Measurements from ENCODE around the gene UNC13C. TPM values are rescaled to one million over a fixed set of nuclear protein-coding genes. Genes with fewer than 3 reads are reported as not detected.

UNC13C gene
- total and polyA plus RNA-seq, 2 of the 13 experiments (the other 11 are each of a cell fraction or from before 2014, with no cell fraction given) = 0.04 TPM; not detected in 1

- H3K27me3 ChIP-seq (ENCODE audit: control insufficient read depth in 1 of 2, insufficient read depth in 2 of 2, low read length in 2 of 2) = no peaks in the 10 kb centered on the region
- H4K20me1 ChIP-seq (ENCODE audit: insufficient read depth, low read length) = no peaks in the 10 kb centered on the region
- no peaks in the 10 kb centered on the region for H3K36me3 ChIP-seq (replicated peaks in 1 of 2; ENCODE audit: control insufficient read depth in 1 of 2, insufficient read depth in 2 of 2, low read length in 2 of 2)
- intact Hi-C loops (cut with micrococcal nuclease; ENCODE audit: unreplicated experiment) (no loop called here), in situ Hi-C loops (cut with HindIII; ENCODE audit: extremely low pct_ligation_motif_present, low pct_unique_long_range_greater_than_20kb) (no loop called here)
- no peak overlapping the region for H3K9ac ChIP-seq (ENCODE audit: insufficient read depth, low read depth, low read length)
- ChIA-PET CTCF (ENCODE audit: low intra/inter-chr PET ratio, low total read pairs) (no interaction called here), POLR2A (no interaction called here)
- H3K9me3 ChIP-seq (ENCODE audit: low read length) = peaks cover 37% of the 10 kb centered on the region
- no peak overlapping the region for H3K4me3 ChIP-seq (replicated peaks in 1 of 3; ENCODE audit: insufficient read depth in 1 of 3, low read depth in 2 of 3, low read length in 3 of 3)
- H3K4me2 ChIP-seq (ENCODE audit: low read depth, low read length) = peak overlapping the region; percentile 29; the same call in 1 of the 2 replicates
- H2AFZ ChIP-seq (ENCODE audit: low read length) = no peak overlapping the region
- H3K4me1 ChIP-seq (ENCODE audit: insufficient read depth, low read length) = peaks cover 12% of the 10 kb centered on the region
- DNase-seq (ENCODE audit: low spot score) (no peak), FAIRE-seq (no peak), ATAC-seq (peak; percentile 64)
- no TSS peak for BruUV-seq (replicated peaks)
- no peak overlapping the region for H3K27ac ChIP-seq (ENCODE audit: extremely low read length, insufficient read depth, low read length)
- H3K79me2 ChIP-seq (ENCODE audit: insufficient read depth, low read length) = no peaks in the 10 kb centered on the region
- TF ChIP-seq, protein P1, sequence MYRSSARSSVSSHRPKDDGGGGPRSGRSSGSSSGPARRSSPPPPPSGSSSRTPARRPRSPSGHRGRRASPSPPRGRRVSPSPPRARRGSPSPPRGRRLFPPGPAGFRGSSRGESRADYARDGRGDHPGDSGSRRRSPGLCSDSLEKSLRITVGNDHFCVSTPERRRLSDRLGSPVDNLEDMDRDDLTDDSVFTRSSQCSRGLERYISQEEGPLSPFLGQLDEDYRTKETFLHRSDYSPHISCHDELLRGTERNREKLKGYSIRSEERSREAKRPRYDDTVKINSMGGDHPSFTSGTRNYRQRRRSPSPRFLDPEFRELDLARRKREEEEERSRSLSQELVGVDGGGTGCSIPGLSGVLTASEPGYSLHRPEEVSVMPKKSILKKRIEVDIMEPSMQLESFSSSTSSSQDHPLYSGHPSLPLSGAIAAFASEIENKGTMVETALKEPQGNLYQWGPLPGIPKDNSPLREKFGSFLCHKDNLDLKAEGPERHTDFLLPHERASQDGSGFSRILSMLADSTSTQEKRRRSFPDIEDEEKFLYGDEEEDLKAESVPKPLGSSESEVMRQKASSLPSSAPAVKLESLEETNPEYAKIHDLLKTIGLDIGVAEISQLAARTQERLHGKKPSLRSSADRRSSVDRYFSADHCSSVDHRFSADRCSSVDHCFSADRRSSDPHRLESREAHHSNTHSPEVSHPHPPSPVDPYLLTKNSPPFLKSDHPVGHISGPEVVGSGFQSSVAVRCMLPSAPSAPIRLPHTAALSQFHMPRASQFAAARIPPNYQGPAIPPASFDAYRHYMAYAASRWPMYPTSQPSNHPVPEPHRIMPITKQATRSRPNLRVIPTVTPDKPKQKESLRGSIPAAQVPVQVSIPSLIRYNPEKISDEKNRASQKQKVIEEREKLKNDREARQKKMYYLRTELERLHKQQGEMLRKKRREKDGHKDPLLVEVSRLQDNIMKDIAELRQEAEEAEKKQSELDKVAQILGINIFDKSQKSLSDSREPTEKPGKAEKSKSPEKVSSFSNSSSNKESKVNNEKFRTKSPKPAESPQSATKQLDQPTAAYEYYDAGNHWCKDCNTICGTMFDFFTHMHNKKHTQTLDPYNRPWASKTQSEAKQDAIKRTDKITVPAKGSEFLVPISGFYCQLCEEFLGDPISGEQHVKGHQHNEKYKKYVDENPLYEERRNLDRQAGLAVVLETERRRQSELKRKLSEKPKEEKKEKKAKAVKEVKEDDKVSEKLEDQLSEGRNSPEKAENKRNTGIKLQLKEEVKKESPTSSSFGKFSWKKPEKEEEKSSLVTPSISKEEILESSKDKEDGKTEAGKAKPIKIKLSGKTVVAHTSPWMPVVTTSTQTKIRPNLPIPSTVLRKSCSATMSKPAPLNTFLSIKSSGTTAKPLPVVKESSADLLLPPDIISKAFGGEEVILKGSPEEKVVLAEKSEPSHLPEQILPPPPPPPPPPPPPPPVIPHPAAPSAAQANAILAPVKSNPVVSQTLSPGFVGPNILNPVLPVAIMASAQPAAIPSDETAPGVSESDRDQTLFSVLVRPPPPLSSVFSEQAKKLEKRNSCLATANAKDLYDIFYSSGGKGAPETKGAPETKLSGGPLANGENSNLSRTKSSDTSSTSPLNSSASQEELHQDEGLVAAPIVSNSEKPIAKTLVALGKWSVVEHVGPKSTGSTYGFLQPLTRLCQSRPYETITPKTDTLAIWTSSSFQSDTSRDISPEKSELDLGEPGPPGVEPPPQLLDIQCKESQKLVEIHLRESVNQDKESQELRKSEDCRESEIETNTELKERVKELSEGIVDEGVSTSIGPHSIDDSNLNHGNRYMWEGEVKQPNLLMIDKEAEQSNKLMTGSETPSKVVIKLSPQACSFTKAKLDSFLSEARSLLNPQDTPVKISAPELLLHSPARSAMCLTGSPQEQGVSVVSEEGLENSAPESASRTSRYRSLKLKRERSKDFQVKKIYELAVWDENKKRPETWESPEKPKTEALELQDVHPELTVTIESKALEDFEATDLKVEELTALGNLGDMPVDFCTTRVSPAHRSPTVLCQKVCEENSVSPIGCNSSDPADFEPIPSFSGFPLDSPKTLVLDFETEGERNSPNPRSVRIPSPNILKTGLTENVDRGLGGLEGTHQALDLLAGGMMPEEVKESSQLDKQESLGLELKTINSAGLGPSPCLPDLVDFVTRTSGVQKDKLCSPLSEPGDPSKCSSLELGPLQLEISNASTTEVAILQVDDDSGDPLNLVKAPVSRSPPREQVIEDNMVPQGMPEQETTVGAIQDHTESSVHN (CRISPR knock-in tag; IDR thresholded peaks at IDR 0.05) = no peak
- no peak for TF ChIP-seq MXI1 (IDR thresholded peaks at IDR 0.05; ENCODE audit: borderline replicate concordance, low read depth, low read length)
- TF ChIP-seq ZNF263 (CRISPR knock-in tag; IDR thresholded peaks at IDR 0.05) = peak; percentile 87
- no peak for TF ChIP-seq ZBTB1 (CRISPR knock-in tag; IDR thresholded peaks at IDR 0.05; ENCODE audit: borderline replicate concordance)
- TF ChIP-seq, protein P2, sequence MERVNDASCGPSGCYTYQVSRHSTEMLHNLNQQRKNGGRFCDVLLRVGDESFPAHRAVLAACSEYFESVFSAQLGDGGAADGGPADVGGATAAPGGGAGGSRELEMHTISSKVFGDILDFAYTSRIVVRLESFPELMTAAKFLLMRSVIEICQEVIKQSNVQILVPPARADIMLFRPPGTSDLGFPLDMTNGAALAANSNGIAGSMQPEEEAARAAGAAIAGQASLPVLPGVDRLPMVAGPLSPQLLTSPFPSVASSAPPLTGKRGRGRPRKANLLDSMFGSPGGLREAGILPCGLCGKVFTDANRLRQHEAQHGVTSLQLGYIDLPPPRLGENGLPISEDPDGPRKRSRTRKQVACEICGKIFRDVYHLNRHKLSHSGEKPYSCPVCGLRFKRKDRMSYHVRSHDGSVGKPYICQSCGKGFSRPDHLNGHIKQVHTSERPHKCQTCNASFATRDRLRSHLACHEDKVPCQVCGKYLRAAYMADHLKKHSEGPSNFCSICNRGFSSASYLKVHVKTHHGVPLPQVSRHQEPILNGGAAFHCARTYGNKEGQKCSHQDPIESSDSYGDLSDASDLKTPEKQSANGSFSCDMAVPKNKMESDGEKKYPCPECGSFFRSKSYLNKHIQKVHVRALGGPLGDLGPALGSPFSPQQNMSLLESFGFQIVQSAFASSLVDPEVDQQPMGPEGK (CRISPR knock-in tag; IDR thresholded peaks at IDR 0.05) = peak; percentile 77
- TF ChIP-seq, protein P3, sequence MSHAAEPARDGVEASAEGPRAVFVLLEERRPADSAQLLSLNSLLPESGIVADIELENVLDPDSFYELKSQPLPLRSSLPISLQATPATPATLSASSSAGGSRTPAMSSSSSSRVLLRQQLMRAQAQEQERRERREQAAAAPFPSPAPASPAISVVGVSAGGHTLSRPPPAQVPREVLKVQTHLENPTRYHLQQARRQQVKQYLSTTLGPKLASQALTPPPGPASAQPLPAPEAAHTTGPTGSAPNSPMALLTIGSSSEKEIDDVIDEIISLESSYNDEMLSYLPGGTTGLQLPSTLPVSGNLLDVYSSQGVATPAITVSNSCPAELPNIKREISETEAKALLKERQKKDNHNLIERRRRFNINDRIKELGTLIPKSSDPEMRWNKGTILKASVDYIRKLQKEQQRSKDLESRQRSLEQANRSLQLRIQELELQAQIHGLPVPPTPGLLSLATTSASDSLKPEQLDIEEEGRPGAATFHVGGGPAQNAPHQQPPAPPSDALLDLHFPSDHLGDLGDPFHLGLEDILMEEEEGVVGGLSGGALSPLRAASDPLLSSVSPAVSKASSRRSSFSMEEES (CRISPR knock-in tag; IDR thresholded peaks at IDR 0.05) = no peak
- TF ChIP-seq ZMYM4 (CRISPR knock-in tag; IDR thresholded peaks at IDR 0.05) = peak; percentile 45
- TF ChIP-seq, protein P4, sequence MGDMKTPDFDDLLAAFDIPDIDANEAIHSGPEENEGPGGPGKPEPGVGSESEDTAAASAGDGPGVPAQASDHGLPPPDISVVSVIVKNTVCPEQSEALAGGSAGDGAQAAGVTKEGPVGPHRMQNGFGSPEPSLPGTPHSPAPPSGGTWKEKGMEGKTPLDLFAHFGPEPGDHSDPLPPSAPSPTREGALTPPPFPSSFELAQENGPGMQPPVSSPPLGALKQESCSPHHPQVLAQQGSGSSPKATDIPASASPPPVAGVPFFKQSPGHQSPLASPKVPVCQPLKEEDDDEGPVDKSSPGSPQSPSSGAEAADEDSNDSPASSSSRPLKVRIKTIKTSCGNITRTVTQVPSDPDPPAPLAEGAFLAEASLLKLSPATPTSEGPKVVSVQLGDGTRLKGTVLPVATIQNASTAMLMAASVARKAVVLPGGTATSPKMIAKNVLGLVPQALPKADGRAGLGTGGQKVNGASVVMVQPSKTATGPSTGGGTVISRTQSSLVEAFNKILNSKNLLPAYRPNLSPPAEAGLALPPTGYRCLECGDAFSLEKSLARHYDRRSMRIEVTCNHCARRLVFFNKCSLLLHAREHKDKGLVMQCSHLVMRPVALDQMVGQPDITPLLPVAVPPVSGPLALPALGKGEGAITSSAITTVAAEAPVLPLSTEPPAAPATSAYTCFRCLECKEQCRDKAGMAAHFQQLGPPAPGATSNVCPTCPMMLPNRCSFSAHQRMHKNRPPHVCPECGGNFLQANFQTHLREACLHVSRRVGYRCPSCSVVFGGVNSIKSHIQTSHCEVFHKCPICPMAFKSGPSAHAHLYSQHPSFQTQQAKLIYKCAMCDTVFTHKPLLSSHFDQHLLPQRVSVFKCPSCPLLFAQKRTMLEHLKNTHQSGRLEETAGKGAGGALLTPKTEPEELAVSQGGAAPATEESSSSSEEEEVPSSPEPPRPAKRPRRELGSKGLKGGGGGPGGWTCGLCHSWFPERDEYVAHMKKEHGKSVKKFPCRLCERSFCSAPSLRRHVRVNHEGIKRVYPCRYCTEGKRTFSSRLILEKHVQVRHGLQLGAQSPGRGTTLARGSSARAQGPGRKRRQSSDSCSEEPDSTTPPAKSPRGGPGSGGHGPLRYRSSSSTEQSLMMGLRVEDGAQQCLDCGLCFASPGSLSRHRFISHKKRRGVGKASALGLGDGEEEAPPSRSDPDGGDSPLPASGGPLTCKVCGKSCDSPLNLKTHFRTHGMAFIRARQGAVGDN (CRISPR knock-in tag; IDR thresholded peaks at IDR 0.05) = 0 out of 2 replicates have a peak, but pooled peaks have one; percentile 12
- no peak for TF ChIP-seq YEATS4 (CRISPR knock-in tag; IDR thresholded peaks at IDR 0.05; ENCODE audit: borderline replicate concordance)
Observed at GRCh38 chr15:53936137-53936536, 42.1 kb upstream of the UNC13C start.
